Heart left ventricle (tissue), 13 donors: Measurements from ENCODE around the gene CTRB2.

ENCODE experiments used
- CTCF ChIP-seq, 12 donors: fragments of 200-600 bp; sonication (generic) in 4 of 12; IDR thresholded peaks; one replicate each; pipeline versions ENCODE4 v1.5.0 to v1.8.0; 2018 to 2022; ENCODE audit warnings: antibody characterized with exemption in 12 of 12, mild to moderate bottlenecking in 5 of 12
- POLR2A ChIP-seq, 2 donors: fragments of 450-650 bp; IDR thresholded peaks; one replicate each; pipeline ENCODE4 v1.6.1; 2017; ENCODE audit warnings: antibody characterized with exemption in 2 of 2, mild to moderate bottlenecking in 2 of 2, moderate library complexity in 2 of 2
- donor health status: ischemic (EF 13 %, LVEDD 7.1; RV severe dilation, severe dysfunction).
- donor health status: DM: no; HTN: yes; CAD: no.
- donor health status: DM: no; HTN: no; CAD: no.
- donor health status: ischemic (EF 25% LVEDD 6.9; RV normal size, moderate dysfunction).
- donor health status: ischemic (EF 25% LVEDD 5.7; RV mildly dilated, moderate dysfunction).
- donor health status: ischemic (EF 35%, LVEDD 5.7; RV mildly dilated, moderate dysfunction).
- donor health status: nonischemic (EF 11% LVEDD 7.7; RV severe dilation, severe dysfunction).
- donor health status: DM: yes; HTN: yes; CAD: no.
- donor health status: PGD.
- donor health status: ischemic (EF 29% LVEDD 5.4; RV normal size, mild dysfunction).
- donor health status: nonischemic (EF 23%, LVEDD 6.1; RV moderate dilation, normal function).

- TF ChIP-seq POLR2A (IDR thresholded peaks at IDR 0.05) (no peak), CTCF (IDR thresholded peaks at IDR 0.05) (no peak)
Observed at GRCh38 chr16:75172578-75172977, 34.4 kb downstream of the CTRB2 start.
